Astrocyte of the cerebellum (primary cell): ENCODE data around the gene C1orf216.
"Not testable (repeated sequence)": the region's sequence is repeated elsewhere in the genome, so short reads cannot be mapped to it uniquely, and the experiment has no call there.

ENCODE experiments used
- DNase-seq: peaks from one replicate; pipeline ENCODE4 v3.0.0-alpha.2; 2011; ENCODE audit warnings: low read depth
- H3K4me3 ChIP-seq: 2 replicates; pipeline ENCODE4 v1.5.1; 2011; ENCODE audit warnings: mild to moderate bottlenecking, low read depth, low read length, moderate library complexity
- CTCF ChIP-seq: IDR thresholded peaks from 2 replicates; pipeline ENCODE4 v1.5.1; 2012; ENCODE audit warnings: low read length, low read depth, moderate library complexity, mild to moderate bottlenecking; ENCODE audit errors: missing control alignments
- in situ Hi-C: cut with HindIII; loops from 2 replicates; pipeline ENCODE4 v1.10.0; 2017; ENCODE audit warnings: low sequenced_read_pairs

The C1orf216 gene

GRCh38 chr1:35717911-35718476 is 690 bp downstream of the C1orf216 start:
- no peak for TF ChIP-seq CTCF
- peak; percentile 41 for DNase-seq
- H3K4me3 ChIP-seq: peak overlapping the region; percentile 74
- in situ Hi-C loops: loop anchor here (10.0 kb wide), 1 partner anchor 63 kb away; no protein-coding TSS in a partner anchor

GRCh38 chr1:35715568-35716002 is 3.1 kb downstream of the C1orf216 start:
- peak; percentile 91 for TF ChIP-seq CTCF
- peak; percentile 38 for DNase-seq
- H3K4me3 ChIP-seq: no peak overlapping the region
- in situ Hi-C loops: loop anchor here (10.0 kb wide), 1 partner anchor 61 kb away; no protein-coding TSS in a partner anchor

- in situ Hi-C loops: loop anchor here (10.0 kb wide), 1 partner anchor 60 kb away; no protein-coding TSS in a partner anchor
- DNase-seq: no peak
- no peak for TF ChIP-seq CTCF
- H3K4me3 ChIP-seq: no peak overlapping the region
Measured at GRCh38 chr1:35714921-35715567, 3.6 kb downstream of the C1orf216 start.

- DNase-seq, H3K4me3 ChIP-seq: not testable (repeated sequence)
- in situ Hi-C loops: loop anchor here (10.0 kb wide), 1 partner anchor 56 kb away; no protein-coding TSS in a partner anchor
Measured at GRCh38 chr1:35711098-35711497, 7.6 kb downstream of the C1orf216 start.

GRCh38 chr1:35708952-35709351 is 9.7 kb downstream of the C1orf216 start:
- no peak for DNase-seq
- in situ Hi-C loops: no loop called here
- no peak for TF ChIP-seq CTCF
- H3K4me3 ChIP-seq: no peak overlapping the region

- TF ChIP-seq CTCF: no peak
- in situ Hi-C loops: no loop called here
- H3K4me3 ChIP-seq: peak overlapping the region; percentile 47
- DNase-seq: no peak
Measured at GRCh38 chr1:35708441-35708921, 10.2 kb downstream of the C1orf216 start.
